ENCODE results near the gene PTK7. TPM values are rescaled to one million over a fixed set of nuclear protein-coding genes. Genes with fewer than 3 reads are reported as not detected.

The PTK7 gene
- total and polyA plus RNA-seq, 8 donors: 4.0 to 64.9 (median 27.4) TPM

DNA sequence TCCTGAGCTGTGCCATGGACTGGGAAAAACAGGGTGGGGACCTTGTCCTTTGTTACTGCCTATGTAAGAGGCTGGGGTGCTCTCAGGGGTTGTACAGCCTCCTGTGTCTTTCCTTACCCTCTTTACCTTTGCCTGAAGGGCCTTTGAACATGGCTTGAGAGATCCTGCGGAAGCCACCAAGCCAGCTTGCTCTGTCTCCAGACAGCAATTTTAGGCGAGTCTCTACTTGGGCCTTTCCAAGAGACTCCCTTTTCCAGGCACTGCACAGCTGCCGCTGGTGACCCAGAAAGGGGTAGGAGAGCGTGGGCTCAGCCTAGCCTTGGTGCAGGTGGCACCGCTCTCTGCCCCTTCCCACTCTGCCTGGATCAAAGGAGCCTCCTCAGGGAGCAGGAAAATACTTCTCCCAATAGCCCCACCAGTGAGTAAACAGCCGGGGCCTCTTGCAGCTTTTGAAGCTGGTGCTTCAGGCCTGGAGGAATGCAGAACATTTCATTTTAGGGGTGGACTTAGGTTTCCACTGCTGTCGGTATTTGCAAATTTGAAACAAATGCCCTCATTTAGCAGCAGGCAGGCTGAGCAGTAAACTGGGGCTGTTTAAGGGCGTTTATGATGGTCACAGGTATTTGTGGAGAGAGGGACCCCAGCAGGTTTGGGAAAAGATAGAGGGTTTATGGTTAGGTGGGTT lies 13.9 kb downstream of the PTK7 start:
- Histone ChIP-seq H3K4me1 (peaks cover 4 to 33% (median 24%) of the 10 kb centered on the region in 4 donors), H3K27me3 (no peaks in the 10 kb centered on the region), H3K4me3 (no peak overlapping the region), H3K9me3 (no peaks in the 10 kb centered on the region), H3K36me3 (no peaks in the 10 kb centered on the region), H3K27ac (peak overlapping the region; percentile 43 to 78 (median 57))
- 31 to 63% (median 39%) methylated on average over 8 of the region's 8 CpGs for WGBS, 5 donors
- TF ChIP-seq POLR2A (IDR thresholded peaks at IDR 0.05) (no peak), EP300 (IDR thresholded peaks at IDR 0.05) (no peak), CTCF (IDR thresholded peaks at IDR 0.05) (no peak), POLR2AphosphoS5 (IDR thresholded peaks at IDR 0.05) (no peak)
- DNase-seq: peak in 1 of 2 donors; percentile 34
- intact Hi-C loops (cut with DNase I; ENCODE audit: low total_unique reads): no loop called here

DNA sequence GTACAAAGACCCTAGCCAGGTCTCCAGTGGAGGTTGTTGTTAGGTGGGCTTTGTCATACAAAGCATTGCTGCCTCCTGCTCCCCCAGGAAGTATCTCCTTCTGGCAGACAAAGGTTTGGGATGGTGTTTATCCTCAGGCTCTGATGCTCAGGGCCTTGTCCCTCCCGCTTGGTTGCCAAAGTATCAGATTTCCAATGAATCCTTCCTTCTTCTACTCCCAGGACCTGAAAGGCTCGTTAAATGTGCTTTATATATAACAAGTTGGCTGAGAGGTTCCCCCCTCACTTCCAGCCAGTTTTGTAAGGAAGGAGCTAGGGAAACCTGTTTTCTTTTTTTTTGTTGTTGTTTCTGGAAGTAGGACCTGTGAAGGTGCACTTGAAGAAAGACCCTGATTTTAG lies 14.4 kb downstream of the PTK7 start:
- H3K27ac ChIP-seq: peak overlapping the region in 2 of 5 donors; percentile 59 to 78

DNA sequence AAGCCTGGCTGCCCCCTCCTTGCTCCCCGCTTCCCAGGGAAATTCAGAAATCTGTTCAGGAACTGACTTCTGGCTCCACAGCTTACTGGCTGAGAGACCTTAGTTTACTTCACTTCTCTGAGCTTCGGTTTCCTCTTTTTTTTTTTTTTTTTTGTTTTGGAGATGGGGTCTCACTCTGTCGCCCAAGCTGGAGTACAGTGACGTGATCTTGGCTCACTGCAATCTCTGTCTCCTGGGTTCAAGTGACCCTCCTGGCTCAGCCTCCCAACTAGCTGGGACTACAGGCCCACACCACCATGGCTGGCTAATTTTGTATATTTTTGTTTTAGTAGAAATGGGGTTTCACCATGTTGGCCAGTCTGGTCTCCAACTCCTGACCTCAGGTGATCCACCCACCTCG lies 14.9 kb downstream of the PTK7 start:
- TF ChIP-seq POLR2A (IDR thresholded peaks at IDR 0.05): no peak
- no peak for TF ChIP-seq EP300 (IDR thresholded peaks at IDR 0.05)
- TF ChIP-seq CTCF (IDR thresholded peaks at IDR 0.05): no peak
- TF ChIP-seq POLR2AphosphoS5 (IDR thresholded peaks at IDR 0.05): no peak
- no peak for DNase-seq
- Histone ChIP-seq H3K4me3 (no peak overlapping the region), H3K27me3 (no peaks in the 10 kb centered on the region), H3K27ac (peak overlapping the region in 1 of 5 donors; percentile 78), H3K36me3 (no peaks in the 10 kb centered on the region), H3K9me3 (no peaks in the 10 kb centered on the region), H3K4me1 (peaks cover 10 to 41% (median 31%) of the 10 kb centered on the region in 4 donors)
- WGBS, 5 donors: 73 to 88% (median 78%) methylated on average over 5 of the region's 5 CpGs
- intact Hi-C loops (cut with DNase I; ENCODE audit: low total_unique reads): no loop called here

More for the DNA sequence above, 14.4 kb downstream of the PTK7 start:
- Histone ChIP-seq H3K9me3 (no peaks in the 10 kb centered on the region), H3K27me3 (no peaks in the 10 kb centered on the region), H3K4me3 (no peak overlapping the region), H3K36me3 (no peaks in the 10 kb centered on the region), H3K4me1 (peaks cover 6 to 37% (median 27%) of the 10 kb centered on the region in 4 donors)
- WGBS, 5 donors: 35 to 60% (median 55%) methylated on average over 2 of the region's 2 CpGs
- TF ChIP-seq CTCF (IDR thresholded peaks at IDR 0.05) (no peak), EP300 (IDR thresholded peaks at IDR 0.05) (no peak), POLR2A (IDR thresholded peaks at IDR 0.05) (no peak), POLR2AphosphoS5 (IDR thresholded peaks at IDR 0.05) (no peak)
- intact Hi-C loops (cut with DNase I; ENCODE audit: low total_unique reads): no loop called here
- no peak for DNase-seq

- TF ChIP-seq POLR2AphosphoS5 (IDR thresholded peaks at IDR 0.05): no peak
- TF ChIP-seq POLR2A (IDR thresholded peaks at IDR 0.05): no peak
- no peak for TF ChIP-seq EP300 (IDR thresholded peaks at IDR 0.05)
- TF ChIP-seq CTCF (IDR thresholded peaks at IDR 0.05): no peak
- no peak for DNase-seq
- Histone ChIP-seq H3K36me3 (no peaks in the 10 kb centered on the region), H3K27ac (no peak overlapping the region), H3K9me3 (no peaks in the 10 kb centered on the region), H3K27me3 (no peaks in the 10 kb centered on the region), H3K4me1 (peaks cover 15 to 46% (median 36%) of the 10 kb centered on the region in 4 donors), H3K4me3 (no peak overlapping the region)
- WGBS, 5 donors: 82 to 90% (median 85%) methylated on average over 10 of the region's 10 CpGs
- intact Hi-C loops (cut with DNase I; ENCODE audit: low total_unique reads): no loop called here
These were observed 15.4 kb downstream of the PTK7 start for GRCh38 chr6:43091436-43091991.
